DMS53 treated with DMSO at 0.1 percent for 48 hours (cell line): ENCODE measurements around the gene FKBP10.

Experiments used
- DNase-seq: peaks from one replicate; lab custom pipeline; 2025; ENCODE audit not compliant: unreplicated experiment; lab: John Stamatoyannopoulos, UW

Gene FKBP10

GRCh38 chr17:41781404-41782110 is 31.2 kb upstream of the FKBP10 start:
- DNase-seq = no peak

GRCh38 chr17:41782142-41782541 is 30.7 kb upstream of the FKBP10 start:
- DNase-seq = no peak

- no peak for DNase-seq
These were observed 28.5 kb upstream of the FKBP10 start for GRCh38 chr17:41784207-41784744.

GRCh38 chr17:41785091-41785858 is 27.5 kb upstream of the FKBP10 start:
- no peak for DNase-seq

- no peak for DNase-seq
These were observed 27.0 kb upstream of the FKBP10 start for GRCh38 chr17:41785859-41786226.

- peak; percentile 98 for DNase-seq
These were observed 26.4 kb upstream of the FKBP10 start, which contains the start of gene JUP for GRCh38 chr17:41786227-41787020. TSS of gene JUP (minus strand) at chr17:41786711. CDS start at chr17:41771854, 14,857 bp downstream.

- DNase-seq = no peak
These were observed 25.8 kb upstream of the FKBP10 start for GRCh38 chr17:41787021-41787418.

- DNase-seq = peak; percentile 79
These were observed 19.7 kb upstream of the FKBP10 start for GRCh38 chr17:41792845-41793783.

GRCh38 chr17:41793784-41794539 is 18.8 kb upstream of the FKBP10 start:
- no peak for DNase-seq

- no peak for DNase-seq
These were observed 18.2 kb upstream of the FKBP10 start for GRCh38 chr17:41794540-41794975.

- DNase-seq = no peak
These were observed 16.5 kb upstream of the FKBP10 start for GRCh38 chr17:41796121-41796895.

GRCh38 chr17:41797377-41797776 is 15.4 kb upstream of the FKBP10 start:
- no peak for DNase-seq

- DNase-seq = no peak
These were observed 13.4 kb upstream of the FKBP10 start for GRCh38 chr17:41799366-41799765.

- peak; percentile 72 for DNase-seq
These were observed 12.0 kb upstream of the FKBP10 start for GRCh38 chr17:41800601-41801373.

- DNase-seq = peak; percentile 74
These were observed 11.2 kb upstream of the FKBP10 start for GRCh38 chr17:41801374-41802271.

GRCh38 chr17:41803049-41804020 is 9.5 kb upstream of the FKBP10 start:
- no peak for DNase-seq
